Hematopoietic multipotent progenitor cell treated with erythropoietin and hydrocortisone succinate and interleukin-3 and kit ligand, for 6 days (in vitro differentiated cells): ENCODE measurements around the gene PPFIA3.
"Not testable (repeated sequence)": the region's sequence is repeated elsewhere in the genome, so short reads cannot be mapped to it uniquely, and the experiment has no call there.

Source experiments
- DNase-seq: peaks from one replicate; pipeline ENCODE4 v3.0.0-alpha.2; 2015

PPFIA3 gene

DNA sequence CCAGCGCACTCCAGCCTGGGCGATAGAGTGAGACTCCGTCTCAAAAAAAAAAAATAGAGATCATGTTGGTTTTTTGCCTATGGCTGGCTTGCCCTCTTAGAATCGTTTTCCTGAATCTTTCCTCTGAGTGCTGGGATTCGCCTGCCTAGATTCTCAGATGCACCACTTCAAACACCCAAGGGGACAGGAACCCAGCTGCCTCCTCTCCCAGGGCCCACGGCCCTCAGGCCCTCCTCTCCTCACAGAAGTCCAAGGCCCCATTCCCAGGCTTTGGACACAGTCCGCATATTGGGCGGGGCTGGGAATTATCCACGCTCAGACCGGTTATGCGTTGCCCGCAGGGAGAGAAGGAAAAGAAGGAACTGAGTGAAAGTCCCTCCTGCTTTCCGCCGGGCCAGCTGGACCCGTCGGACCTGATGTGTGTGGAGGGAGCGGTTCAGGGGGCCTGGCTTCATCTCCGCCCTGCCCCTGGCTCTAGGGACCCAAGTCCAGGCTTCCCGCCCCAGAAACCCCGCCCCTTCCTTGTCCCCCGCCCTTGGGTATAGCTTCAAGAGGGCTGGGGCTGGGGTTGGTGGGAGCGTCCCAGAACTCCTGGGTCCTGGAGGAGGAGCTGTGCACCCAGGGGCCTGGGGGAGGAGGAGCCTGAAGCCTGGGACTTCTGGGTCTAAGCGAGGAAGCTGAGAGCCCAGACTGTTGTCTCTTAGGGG lies 5.8 kb downstream of the PPFIA3 start:
- no peak for DNase-seq

DNA sequence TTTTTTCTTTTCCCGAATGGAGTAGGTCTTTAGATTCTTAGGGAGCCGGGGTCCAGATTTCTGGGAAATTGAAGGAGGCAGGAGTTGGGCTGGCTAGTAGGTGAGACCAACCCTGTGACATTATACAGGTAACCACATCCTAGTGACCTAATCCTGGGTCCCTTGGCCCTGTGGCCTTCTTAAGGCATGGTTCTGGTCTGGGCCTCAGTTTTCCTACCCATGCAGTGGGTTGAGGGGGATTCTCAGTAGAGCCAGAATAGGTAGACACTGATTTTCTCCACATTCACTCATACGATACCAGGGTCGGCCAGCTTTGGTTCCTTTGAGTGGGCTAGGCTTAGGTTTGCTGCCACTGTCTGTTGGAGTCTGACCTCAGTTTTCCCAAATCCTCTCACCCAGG lies 7.2 kb downstream of the PPFIA3 start:
- DNase-seq: no peak

DNA sequence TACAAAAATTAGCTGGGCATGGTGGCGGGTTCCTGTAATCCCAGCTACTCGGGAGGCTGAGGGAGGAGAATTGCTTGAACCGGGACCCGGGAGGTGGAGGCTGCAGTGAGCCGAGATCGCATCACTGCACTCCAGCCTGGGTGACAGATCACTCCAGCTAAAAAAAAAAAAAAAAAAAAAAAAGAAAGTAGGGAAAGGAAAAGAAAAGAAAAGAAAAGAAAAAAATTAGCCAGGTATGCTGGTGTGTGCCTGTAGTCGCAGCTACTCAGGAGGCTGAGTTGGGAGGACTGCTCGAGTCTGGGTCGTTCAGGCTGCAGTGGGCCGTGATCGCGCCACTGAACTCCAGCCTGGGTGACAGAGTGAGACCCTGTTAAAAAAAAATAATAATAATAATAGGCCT lies 7.9 kb downstream of the PPFIA3 start:
- DNase-seq: not testable (repeated sequence)

DNA sequence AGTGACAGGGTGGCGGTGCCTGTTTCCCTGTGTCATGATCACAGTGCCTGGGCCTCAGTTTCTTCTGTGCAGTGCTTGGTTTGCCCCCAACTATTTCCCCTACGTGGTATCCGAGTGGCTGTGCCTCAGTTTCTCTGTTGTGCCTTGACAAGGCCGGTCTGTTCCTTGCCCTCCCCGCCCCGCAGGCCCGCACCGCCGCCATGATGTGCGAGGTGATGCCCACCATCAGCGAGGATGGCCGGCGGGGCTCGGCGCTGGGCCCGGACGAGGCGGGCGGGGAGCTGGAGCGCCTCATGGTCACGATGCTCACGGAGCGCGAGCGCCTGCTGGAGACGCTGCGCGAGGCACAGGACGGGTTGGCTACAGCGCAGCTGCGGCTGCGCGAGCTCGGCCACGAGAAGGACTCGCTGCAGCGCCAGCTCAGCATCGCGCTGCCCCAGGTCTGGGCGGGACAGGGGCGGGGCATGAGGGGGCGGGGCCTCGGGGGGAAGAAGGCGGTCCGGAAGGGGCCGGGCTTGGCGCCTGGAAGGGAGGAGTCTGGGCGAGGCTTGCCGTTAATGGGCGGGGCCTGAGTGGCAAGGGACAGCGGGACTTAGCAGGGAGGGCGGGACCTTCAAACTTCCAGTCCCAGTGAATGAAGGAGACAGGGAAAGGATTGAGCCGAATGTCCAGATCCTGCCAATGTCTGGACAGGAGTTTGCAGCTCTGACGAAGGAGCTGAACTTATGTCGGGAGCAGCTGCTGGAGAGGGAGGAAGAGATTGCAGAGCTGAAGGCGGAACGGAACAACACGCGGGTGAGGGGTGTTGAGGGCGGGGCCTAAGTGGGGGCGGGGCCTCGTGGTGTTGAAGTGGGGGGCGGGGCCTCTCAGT lies 8.6 kb downstream of the PPFIA3 start:
- DNase-seq: peak; percentile 99

DNA sequence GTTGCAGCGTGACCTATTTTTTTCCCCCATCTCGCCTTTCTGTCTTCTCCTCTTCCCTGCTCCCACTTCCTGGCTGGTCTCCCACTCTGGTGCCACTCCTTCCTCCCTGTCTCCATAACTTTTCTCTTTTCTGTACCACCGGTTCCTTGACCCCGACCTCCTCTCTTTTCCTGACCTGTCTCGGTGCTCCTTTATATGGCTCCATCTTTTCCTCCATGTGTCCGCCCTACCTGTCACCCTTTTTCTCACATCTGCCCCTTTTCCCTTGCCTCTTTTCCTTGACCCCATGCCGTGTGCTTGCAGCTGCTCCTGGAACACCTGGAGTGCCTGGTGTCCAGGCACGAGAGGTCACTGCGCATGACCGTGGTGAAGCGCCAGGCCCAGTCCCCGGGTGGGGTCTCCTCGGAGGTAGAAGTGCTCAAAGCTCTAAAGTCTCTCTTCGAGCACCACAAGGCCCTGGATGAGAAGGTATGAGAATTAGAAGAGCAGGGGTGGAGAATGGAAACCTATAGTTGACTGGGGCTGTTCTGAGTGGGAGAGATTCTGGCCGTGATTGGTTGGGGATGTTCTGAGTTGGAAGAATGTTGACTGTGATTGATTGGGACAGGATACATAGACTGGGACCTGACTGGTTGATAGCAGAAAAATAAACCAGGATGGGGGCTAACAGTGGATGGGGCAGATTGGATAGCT lies 9.3 kb downstream of the PPFIA3 start:
- DNase-seq: no peak

DNA sequence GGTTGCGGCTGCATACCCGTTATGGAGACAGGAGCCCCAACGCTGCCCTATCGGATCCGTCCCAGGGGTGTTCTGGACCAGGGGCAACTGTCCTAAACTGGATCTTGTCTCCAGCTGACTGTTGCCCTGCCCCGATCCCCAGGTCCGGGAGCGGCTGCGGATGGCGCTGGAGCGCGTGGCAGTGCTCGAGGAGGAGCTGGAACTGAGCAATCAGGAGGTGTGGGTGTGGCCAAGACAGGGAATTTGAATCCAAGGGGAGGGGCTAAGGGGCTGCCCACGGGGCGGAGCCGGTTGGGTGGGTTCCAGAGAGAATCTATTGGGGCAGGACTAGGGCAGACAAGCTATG lies 9.9 kb downstream of the PPFIA3 start:
- DNase-seq: no peak

DNA sequence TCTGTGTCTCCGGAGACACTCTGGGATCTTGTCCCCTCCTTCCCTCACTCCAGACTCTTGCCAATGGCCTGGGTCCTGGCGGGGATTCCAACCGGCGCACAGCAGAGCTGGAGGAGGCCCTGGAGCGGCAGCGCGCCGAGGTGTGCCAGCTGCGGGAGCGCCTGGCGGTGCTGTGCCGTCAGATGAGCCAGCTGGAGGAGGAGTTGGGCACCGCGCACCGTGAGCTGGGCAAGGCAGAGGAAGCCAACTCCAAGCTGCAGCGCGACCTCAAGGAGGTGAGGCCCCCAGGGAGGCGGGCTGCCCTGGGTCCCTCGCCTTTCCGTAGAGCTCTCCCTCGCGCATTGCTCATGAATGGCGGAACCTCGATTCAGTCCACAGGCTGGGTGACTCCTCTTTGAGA lies 11.0 kb downstream of the PPFIA3 start:
- no peak for DNase-seq

DNA sequence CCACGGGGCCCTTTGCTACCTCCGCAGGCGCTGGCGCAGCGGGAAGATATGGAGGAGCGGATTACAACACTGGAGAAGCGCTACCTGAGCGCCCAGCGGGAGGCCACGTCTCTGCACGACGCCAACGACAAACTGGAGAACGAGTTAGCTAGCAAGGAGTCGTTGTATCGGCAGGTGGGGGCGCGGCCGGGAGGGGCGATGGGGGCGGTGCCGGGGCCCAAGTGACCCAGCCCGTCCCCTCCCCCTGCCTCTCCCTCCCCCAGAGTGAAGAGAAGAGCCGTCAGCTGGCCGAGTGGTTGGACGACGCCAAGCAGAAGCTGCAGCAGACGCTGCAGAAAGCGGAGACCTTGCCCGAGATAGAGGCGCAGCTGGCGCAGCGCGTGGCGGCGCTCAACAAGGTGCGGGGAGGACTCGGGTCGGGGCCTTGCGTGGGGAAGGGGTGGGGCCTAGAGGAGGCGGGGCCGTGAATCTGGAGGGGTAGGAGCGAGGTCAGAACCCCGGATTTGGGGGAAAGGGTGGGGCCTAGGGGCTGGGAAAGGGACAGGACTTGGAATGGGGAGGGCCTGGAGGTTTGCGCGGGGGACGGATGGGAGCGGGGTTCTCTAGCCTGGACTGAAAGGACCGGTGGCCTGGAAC lies 13.7 kb downstream of the PPFIA3 start:
- DNase-seq: peak; percentile 52

DNA sequence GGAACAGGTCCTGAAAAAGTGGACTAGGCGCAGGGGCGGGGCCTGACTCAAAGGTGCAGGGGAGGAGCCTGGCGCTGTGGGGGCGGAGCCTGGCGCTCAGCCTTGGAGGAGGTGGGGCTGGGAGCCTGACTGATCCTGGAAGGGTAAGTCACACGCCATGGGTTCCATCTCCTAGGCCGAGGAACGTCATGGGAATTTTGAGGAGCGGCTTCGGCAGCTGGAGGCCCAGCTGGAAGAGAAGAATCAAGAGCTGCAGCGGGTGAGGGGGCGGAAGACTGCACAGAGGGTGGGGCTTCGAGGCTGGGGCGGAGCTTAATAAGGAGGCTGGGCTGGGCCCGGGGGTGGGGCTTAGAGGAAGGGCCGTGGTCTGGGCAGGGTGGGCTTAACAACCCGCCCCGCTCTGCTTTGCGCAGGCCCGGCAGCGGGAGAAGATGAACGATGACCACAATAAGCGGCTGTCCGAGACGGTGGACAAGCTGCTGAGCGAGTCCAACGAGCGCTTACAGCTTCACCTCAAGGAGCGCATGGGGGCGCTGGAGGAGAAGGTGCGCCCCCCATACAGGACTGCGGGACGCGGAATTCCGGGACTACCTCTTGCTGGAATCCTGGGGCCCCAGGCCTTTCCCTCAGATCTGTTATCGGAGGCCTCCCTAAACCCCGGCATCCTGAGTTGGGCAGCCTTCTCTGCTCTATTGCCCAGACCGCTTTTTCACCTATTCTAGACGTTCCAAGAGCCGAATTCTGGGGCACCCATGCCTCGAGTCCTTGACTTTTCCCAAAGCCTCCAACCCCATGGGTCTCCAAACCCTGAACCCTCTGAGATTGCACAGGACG lies 14.5 kb downstream of the PPFIA3 start:
- DNase-seq: peak; percentile 76

DNA sequence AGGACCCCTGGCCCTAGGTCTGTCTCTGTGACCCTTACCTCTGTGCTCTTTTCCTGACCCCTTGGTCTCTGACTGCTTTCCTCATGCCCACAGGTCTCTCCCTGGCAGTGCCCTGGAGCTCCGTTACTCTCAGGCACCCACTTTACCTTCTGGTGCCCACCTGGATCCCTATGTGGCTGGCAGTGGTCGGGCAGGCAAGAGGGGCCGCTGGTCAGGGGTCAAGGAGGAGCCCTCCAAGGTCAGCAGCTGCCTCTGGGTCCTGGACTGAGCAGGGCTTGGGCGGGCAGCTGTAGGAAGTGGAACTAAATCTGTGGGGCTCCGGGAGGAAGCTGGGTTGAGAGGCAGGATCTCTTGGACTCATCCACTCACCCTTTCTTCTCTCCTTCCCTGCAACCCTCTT lies 16.3 kb downstream of the PPFIA3 start:
- DNase-seq: no peak

DNA sequence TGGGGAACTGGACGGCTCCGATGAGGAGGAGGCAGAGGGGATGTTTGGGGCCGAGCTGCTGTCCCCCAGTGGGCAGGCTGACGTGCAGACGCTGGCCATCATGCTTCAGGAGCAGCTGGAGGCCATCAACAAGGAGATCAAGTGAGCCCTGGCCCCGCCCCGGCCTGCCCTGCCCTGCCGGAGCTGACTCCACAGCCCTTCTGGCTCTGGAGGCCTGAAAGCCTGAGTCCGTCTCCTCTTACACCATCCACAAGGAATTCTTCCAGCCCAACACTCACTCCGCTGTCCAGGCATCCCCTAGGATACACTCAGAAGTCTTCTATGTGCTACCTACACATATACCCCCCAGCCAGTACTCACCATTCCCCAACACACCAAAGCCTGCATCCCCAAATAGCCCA lies 17.4 kb downstream of the PPFIA3 start:
- no peak for DNase-seq

DNA sequence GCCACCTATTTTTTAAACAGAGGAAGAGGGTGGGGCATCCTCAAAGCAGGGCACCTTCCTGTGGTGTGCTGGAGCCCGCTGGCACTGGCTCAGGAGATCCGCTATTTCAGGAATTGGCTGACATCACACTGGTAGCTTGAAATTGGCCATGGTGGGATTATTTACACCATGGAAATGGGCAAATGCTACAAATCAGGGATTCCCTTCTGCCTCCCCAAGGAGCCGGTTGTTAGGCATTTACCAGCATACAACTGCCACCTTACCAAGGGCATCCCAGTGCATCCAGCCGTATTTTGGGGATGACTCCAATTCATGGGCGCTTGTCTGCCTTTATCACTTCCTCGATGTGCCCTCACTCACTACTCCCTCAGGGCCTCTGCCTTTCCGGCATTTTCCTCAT lies 21.6 kb downstream of the PPFIA3 start:
- DNase-seq: no peak

DNA sequence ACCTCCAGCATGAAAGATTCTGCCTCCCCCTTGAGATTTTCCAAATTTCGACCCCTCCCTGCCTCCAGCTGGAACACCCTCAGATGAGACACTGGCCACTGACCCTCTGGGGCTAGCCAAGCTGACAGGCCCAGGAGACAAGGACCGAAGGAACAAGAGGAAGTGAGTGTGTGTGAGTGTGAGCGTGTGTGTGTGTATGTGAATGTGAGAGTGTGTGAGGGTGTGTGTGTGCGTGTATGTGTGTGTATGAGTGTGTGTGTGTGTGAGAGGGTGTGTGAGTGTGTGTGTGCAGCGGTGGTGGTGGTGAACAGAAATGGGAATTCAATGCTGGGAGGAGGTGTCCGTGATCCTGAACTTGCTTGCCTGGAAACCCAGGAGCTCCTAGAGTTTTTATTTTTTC lies 22.0 kb downstream of the PPFIA3 start:
- no peak for DNase-seq

DNA sequence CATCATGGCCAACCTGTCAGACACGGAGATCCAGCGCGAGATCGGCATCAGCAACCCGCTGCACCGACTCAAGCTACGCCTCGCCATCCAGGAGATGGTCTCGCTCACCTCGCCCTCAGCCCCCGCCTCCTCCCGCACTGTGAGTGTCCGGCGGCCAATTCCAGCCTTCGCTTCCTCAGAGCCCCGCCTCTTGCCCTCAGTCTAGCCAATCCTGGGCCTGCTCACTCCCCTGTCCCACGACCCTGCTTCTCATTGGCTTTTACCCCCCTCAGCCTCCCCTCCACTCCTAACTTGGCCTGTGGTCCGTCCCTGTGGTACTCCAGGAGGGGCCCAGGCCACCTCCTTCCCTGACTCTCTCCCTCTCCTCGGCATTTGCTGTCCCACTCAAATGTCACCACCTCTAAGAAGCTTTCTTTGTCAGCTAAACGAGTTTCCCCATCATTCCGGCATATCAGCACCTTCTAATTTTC lies 23.6 kb downstream of the PPFIA3 start:
- DNase-seq: peak; percentile 94

DNA sequence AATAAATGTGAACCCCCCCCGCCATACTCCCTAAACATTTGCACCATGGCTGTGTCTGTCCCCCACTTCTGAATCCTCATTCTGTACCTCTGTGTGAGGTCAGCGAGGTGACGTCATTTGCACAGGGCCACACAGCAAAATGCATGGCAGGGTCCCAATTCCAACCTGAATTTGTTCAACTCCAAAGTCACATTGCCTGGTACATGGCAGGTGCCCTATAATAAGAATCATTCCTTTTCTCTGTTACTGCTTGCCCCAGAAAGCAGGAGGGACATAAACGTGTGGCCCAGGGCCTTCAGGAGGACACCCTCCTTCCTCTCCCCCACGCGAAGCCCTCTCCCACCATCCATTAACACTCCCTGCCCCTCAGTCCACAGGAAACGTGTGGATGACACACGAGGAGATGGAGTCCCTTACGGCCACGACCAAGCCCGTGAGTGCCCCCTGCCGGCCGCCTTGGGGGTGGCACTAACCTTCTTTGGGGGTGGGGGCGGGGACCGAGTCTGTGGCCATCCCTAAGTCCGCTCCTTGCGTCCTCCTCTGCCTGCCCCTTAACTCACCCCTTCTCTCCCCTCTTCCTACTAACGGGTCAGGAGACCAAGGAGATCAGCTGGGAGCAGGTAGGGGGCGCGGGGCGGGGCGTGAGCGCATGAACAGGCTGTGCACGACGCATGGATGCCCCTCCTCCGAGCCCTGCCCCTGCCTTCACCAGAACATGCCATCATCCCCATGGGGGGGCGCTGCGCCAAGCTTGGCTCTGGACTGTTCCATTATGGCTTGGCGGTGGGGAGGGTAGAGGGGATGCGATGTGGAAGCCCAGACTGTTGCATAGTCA lies 26.4 kb downstream of the PPFIA3 start:
- DNase-seq: peak; percentile 86

DNA sequence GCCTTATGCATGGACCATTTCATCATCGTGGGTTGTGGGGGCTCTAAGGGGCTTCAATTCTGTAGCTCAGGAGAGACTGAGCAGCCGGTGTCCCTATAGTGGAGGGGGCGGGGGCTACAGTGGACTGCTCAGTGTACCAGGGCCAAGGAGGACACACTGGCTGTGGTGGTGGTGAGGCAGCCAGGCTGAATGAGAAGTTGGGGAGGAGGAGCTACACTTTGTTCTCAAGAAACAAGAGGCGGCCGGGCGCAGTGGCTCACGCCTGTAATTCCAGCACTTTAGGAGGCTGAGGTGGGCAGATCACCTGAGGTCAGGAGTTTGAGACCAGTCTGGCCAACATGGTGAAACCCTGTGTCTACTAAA lies 27.0 kb downstream of the PPFIA3 start:
- not testable (repeated sequence) for DNase-seq

DNA sequence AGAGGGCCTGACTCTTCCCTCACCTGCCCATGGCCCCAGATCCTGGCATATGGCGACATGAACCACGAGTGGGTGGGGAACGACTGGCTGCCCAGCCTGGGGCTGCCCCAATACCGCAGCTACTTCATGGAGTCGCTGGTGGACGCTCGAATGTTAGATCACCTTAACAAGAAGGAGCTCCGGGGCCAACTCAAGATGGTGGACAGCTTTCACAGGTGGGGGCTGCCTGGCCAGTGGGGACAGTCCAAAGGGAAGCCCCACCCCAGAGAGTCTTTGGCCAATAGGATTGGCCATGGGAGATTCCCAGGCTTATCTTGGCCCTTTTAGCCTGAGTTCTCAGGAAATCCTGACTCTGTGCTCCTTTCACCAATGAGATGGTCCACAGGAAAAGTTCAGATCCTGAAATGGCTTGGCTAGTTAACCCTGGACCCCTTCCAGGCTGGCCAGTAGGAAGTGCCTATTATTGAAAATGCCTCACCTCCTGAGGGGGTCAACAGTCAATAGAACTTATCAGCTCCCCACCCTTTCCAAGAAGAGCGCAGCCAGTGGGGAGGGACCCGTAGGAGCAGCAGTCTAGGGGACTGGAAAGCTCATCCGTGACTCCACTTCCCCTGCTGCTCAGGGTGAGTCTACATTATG lies 28.8 kb downstream of the PPFIA3 start:
- no peak for DNase-seq

DNA sequence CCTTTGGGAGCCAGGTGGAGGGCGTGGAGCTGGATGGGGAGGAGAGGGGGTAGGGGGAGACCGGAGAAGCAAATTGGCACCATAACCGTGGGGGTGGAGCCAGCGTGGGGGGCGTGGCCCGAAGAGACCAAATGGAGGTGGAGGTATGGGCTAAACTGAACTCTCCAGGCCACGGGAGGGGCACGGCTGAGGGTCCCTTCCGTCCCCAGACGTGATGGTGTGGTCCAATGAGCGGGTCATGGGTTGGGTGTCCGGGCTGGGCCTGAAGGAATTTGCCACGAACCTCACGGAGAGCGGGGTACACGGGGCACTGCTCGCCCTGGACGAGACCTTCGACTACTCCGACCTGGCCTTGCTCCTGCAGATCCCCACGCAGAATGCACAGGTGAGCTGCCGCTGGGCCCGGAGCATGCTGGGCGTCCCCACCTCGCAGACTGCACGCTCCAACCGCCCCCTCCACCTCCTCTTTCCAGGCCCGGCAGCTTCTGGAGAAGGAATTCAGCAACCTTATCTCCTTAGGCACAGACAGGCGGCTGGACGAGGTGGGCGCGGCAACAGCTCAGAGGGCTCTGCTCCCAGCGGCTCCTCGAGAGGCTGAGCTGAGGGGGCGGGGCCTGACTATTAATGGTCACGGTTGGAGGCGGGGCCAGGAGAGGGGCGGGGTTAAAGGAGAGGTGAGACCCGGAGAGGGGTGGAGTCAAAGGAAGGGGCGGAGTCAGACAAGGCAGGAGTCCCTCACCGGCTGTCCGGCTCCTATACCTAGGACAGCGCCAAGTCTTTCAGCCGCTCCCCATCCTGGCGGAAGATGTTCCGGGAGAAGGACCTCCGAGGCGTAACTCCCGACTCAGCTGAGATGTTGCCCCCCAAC lies 29.7 kb downstream of the PPFIA3 start:
- peak; percentile 99 for DNase-seq

DNA sequence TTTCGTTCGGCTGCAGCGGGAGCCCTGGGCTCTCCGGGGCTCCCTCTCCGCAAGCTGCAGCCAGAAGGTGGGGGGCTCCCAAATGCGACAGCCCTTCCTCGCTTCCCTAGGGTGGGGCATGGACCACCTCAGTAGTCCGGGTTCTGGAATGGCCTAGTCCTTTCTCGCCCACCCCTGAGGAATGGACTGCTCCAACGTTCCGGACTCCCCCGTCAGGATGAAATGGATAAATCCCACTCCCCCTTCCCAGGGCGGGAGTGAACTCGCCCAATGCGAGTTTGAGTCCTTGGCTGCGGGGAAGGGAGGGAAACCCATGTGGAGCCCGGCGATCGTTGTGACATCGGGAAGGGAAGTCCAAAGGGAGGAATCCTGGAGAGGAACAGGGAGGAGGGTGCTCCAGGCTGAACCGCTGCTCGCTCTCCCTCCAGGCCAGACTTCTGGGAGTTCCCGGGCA lies 30.3 kb downstream of the PPFIA3 start:
- peak; percentile 79 for DNase-seq
